GM03348 (cell line): ENCODE measurements around the gene APOB.
"Not testable (repeated sequence)": the region's sequence is repeated elsewhere in the genome, so short reads cannot be mapped to it uniquely, and the experiment has no call there.

Experiments used
- DNase-seq: peaks from one replicate; pipeline ENCODE4 v3.0.0; 2012; ENCODE audit warnings: low spot score

Gene APOB

GRCh38 chr2:21032338-21033236 is 11.3 kb downstream of the APOB start:
- DNase-seq: no peak

- DNase-seq: no peak
Measured at GRCh38 chr2:21030983-21031968, 12.6 kb downstream of the APOB start.

GRCh38 chr2:21029519-21029918 is 14.4 kb downstream of the APOB start:
- no peak for DNase-seq

- not testable (repeated sequence) for DNase-seq
Measured at GRCh38 chr2:21028951-21029350, 14.9 kb downstream of the APOB start.

- DNase-seq: no peak
Measured at GRCh38 chr2:21028021-21028947, 15.6 kb downstream of the APOB start.

- no peak for DNase-seq
Measured at GRCh38 chr2:21026479-21027282, 17.2 kb downstream of the APOB start.

GRCh38 chr2:21025690-21026478 is 18.0 kb downstream of the APOB start:
- no peak for DNase-seq

- DNase-seq: no peak
Measured at GRCh38 chr2:21024722-21025389, 19.0 kb downstream of the APOB start.

- DNase-seq: no peak
Measured at GRCh38 chr2:21024198-21024597, 19.7 kb downstream of the APOB start.

GRCh38 chr2:21023419-21024181 is 20.3 kb downstream of the APOB start:
- no peak for DNase-seq

- no peak for DNase-seq
Measured at GRCh38 chr2:21022792-21023367, 21.0 kb downstream of the APOB start.

- no peak for DNase-seq
Measured at GRCh38 chr2:21021430-21021829, 22.4 kb downstream of the APOB start.

GRCh38 chr2:21020668-21021288 is 23.1 kb downstream of the APOB start:
- no peak for DNase-seq

- no peak for DNase-seq
Measured at GRCh38 chr2:21020031-21020667, 23.7 kb downstream of the APOB start.

- DNase-seq: no peak
Measured at GRCh38 chr2:21019678-21020021, 24.2 kb downstream of the APOB start.

- no peak for DNase-seq
Measured at GRCh38 chr2:21019000-21019677, 24.7 kb downstream of the APOB start.

- DNase-seq: no peak
Measured at GRCh38 chr2:21018290-21018689, 25.6 kb downstream of the APOB start.
